Fibroblast of lung (primary cell): ENCODE data around the gene NCR2.

Experiments
- EZH2 ChIP-seq: IDR thresholded peaks from 2 replicates; pipeline ENCODE4 v1.5.1; 2012; ENCODE audit warnings: low read length, control low read depth, mild to moderate bottlenecking; ENCODE audit errors: missing control alignments
- TF ChIP-seq, protein P1 (sequence below), 2 donors: IDR thresholded peaks in 1 of 2; conservative IDR thresholded peaks in 1 of 2; 1 replicate in 1 of 2; 2 replicates in 1 of 2; pipeline ENCODE4 v1.5.1; 2011 to 2012; ENCODE audit warnings: low read length in 2 of 2, control low read depth in 1 of 2, inconsistent platforms in 1 of 2, low read depth in 1 of 2, mild to moderate bottlenecking in 1 of 2

DNA sequence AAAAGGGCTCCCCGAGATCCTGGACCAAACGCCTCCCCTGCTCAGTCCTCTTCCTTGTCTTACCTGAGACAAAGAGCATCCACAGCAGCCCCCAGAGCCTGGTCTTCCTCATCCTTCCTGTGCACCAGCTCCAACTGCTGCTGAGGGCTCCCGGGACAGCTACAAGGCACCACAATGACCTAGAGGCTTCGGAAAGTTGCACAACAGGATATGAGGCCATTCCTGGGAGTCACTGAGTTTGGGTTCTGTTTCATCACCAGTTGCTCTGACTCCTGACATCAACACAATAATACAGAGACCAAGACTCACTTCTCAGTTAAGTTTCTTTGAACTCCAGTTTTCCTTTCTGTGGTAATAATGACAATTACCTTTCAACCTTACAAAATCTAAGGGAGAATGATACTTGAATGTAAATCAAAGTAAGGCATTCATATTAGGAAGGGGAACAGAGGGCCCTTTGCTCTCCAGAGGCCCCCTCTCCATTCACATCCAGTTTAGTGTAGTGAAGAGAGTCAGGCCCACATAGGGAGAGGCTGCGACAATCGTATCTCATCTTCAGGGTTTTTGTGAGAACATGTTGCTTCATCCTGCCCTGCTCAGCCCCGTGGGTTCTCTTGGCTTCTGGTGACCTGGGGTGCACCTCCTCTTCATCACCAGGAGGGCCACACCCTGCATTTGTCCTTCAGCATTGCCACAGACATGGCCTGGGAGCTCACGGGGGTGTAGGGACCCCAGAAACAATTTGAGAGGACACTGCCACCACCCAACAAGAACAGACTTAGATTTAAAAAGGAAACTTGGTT lies 48.7 kb upstream of the NCR2 start, which contains the start of gene TREM1:
- TF ChIP-seq, protein P1, sequence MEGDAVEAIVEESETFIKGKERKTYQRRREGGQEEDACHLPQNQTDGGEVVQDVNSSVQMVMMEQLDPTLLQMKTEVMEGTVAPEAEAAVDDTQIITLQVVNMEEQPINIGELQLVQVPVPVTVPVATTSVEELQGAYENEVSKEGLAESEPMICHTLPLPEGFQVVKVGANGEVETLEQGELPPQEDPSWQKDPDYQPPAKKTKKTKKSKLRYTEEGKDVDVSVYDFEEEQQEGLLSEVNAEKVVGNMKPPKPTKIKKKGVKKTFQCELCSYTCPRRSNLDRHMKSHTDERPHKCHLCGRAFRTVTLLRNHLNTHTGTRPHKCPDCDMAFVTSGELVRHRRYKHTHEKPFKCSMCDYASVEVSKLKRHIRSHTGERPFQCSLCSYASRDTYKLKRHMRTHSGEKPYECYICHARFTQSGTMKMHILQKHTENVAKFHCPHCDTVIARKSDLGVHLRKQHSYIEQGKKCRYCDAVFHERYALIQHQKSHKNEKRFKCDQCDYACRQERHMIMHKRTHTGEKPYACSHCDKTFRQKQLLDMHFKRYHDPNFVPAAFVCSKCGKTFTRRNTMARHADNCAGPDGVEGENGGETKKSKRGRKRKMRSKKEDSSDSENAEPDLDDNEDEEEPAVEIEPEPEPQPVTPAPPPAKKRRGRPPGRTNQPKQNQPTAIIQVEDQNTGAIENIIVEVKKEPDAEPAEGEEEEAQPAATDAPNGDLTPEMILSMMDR (conservative IDR thresholded peaks at IDR 0.05 in 1 of 2, IDR thresholded peaks at IDR 0.05 in 1 of 2; ENCODE audit: low read depth in 1 of 2, low read length in 2 of 2): no peak
- no peak for TF ChIP-seq EZH2
